DND-41 (cell line): ENCODE results near the gene PLK4.

Source experiments
- EZH2 ChIP-seq: IDR thresholded peaks from 3 replicates; pipeline ENCODE4 v1.6.1; 2012; ENCODE audit warnings: borderline replicate concordance, low read depth, mild to moderate bottlenecking, moderate library complexity, low read length, inconsistent platforms; ENCODE audit not compliant: severe bottlenecking
- TF ChIP-seq, protein P1 (sequence below): IDR thresholded peaks from 2 replicates; pipeline ENCODE4 v1.5.1; 2012; ENCODE audit warnings: borderline replicate concordance, low read length, moderate library complexity, mild to moderate bottlenecking; ENCODE audit not compliant: poor library complexity, severe bottlenecking; ENCODE audit errors: extremely low read depth

DNA sequence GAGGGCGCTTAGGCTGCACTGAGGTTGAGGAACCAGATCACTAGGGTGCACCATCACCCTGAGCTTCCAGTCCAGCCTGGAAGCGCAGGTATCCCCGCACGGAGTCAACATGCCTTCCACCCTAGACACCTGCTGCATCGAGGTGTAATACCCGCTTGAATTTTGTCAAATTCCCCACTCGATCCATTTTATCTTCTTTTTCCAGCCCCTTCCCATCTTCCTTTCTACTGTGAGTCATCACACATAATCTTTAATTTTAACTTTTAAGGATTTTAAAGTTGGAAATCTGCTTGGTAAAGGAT is 821 bp downstream of the PLK4 start:
- TF ChIP-seq, protein P1, sequence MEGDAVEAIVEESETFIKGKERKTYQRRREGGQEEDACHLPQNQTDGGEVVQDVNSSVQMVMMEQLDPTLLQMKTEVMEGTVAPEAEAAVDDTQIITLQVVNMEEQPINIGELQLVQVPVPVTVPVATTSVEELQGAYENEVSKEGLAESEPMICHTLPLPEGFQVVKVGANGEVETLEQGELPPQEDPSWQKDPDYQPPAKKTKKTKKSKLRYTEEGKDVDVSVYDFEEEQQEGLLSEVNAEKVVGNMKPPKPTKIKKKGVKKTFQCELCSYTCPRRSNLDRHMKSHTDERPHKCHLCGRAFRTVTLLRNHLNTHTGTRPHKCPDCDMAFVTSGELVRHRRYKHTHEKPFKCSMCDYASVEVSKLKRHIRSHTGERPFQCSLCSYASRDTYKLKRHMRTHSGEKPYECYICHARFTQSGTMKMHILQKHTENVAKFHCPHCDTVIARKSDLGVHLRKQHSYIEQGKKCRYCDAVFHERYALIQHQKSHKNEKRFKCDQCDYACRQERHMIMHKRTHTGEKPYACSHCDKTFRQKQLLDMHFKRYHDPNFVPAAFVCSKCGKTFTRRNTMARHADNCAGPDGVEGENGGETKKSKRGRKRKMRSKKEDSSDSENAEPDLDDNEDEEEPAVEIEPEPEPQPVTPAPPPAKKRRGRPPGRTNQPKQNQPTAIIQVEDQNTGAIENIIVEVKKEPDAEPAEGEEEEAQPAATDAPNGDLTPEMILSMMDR = peak; percentile 37
- no peak for TF ChIP-seq EZH2
